GM12878 (cell line): ENCODE measurements around the gene PPFIA3. TPM values are rescaled to one million over a fixed set of nuclear protein-coding genes. Genes with fewer than 3 reads are reported as not detected.

ENCODE experiments used
- CBX5 ChIP-seq: sonication (generic); IDR thresholded peaks from 2 replicates; pipeline ENCODE4 v1.6.1; 2016; ENCODE audit warnings: low read depth, moderate library complexity, mild to moderate bottlenecking, inconsistent platforms
- CTCF ChIP-seq, 3 experiments: IDR thresholded peaks in 2 of 3; conservative IDR thresholded peaks in 1 of 3; 2 replicates each; pipeline ENCODE4 v1.5.1; 2011; ENCODE audit warnings: low read depth in 3 of 3, low read length in 3 of 3, mild to moderate bottlenecking in 3 of 3, control low read depth in 2 of 3, moderate library complexity in 2 of 3, inconsistent platforms in 1 of 3, mixed read lengths in 1 of 3; ENCODE audit not compliant: control insufficient read depth in 2 of 3, insufficient read depth in 1 of 3; ENCODE audit errors: extremely low read depth in 1 of 3
- HCFC1 ChIP-seq: fragments of 150-350 bp; IDR thresholded peaks from 2 replicates; pipeline ENCODE4 v1.6.1; 2014; ENCODE audit warnings: low read length
- MTA2 ChIP-seq: fragments of 450-650 bp; IDR thresholded peaks from 2 replicates; pipeline ENCODE4 v1.6.1; 2016; ENCODE audit warnings: low read depth, mild to moderate bottlenecking, moderate library complexity
- MYC ChIP-seq: IDR thresholded peaks from 2 replicates; pipeline ENCODE4 v1.6.1; 2011; ENCODE audit warnings: mild to moderate bottlenecking, low read length, moderate library complexity, inconsistent platforms; ENCODE audit not compliant: insufficient read depth, insufficient replicate concordance, insufficient read length, severe bottlenecking
- NR2C1 ChIP-seq: fragments of 450-650 bp; IDR thresholded peaks from 2 replicates; pipeline ENCODE4 v1.6.1; 2017; ENCODE audit warnings: antibody characterized with exemption, mild to moderate bottlenecking, moderate library complexity
- PBX3 ChIP-seq: IDR thresholded peaks from 2 replicates; pipeline ENCODE4 v1.6.1; 2011; ENCODE audit warnings: mild to moderate bottlenecking, low read depth, low read length, moderate library complexity; ENCODE audit not compliant: insufficient replicate concordance
- PKNOX1 ChIP-seq: fragments of 450-650 bp; IDR thresholded peaks from 2 replicates; pipeline ENCODE4 v1.6.1; 2016; ENCODE audit warnings: mild to moderate bottlenecking
- POLR2A ChIP-seq: IDR thresholded peaks from 2 replicates; pipeline ENCODE4 v1.6.1; 2011; ENCODE audit warnings: low read depth, mild to moderate bottlenecking, low read length
- PRDM15 ChIP-seq: fragments of 450-650 bp; formaldehyde crosslinking; IDR thresholded peaks from 2 replicates; pipeline ENCODE4 v1.4.0; 2020; ENCODE audit warnings: mild to moderate bottlenecking, moderate library complexity
- RAD21 ChIP-seq: IDR thresholded peaks from 2 replicates; pipeline ENCODE4 v1.6.1; 2011; ENCODE audit warnings: mild to moderate bottlenecking, low read depth, low read length, moderate library complexity; ENCODE audit not compliant: insufficient read depth
- SIX5 ChIP-seq: IDR thresholded peaks from 2 replicates; pipeline ENCODE4 v1.6.1; 2011; ENCODE audit warnings: mild to moderate bottlenecking, low read depth, low read length, moderate library complexity; ENCODE audit not compliant: severe bottlenecking
- SPI1 ChIP-seq: IDR thresholded peaks from 2 replicates; pipeline ENCODE4 v1.6.1; 2011; ENCODE audit warnings: low read depth, mild to moderate bottlenecking, low read length, moderate library complexity, borderline replicate concordance; ENCODE audit not compliant: insufficient read depth
- SREBF1 ChIP-seq: IDR thresholded peaks from 2 replicates; pipeline ENCODE4 v1.6.1; 2012; ENCODE audit warnings: mild to moderate bottlenecking, low read length
- SREBF2 ChIP-seq: IDR thresholded peaks from 2 replicates; pipeline ENCODE4 v1.6.1; 2012; ENCODE audit warnings: mild to moderate bottlenecking, low read length
- TAF1 ChIP-seq: IDR thresholded peaks from 2 replicates; pipeline ENCODE4 v1.6.1; 2011; ENCODE audit warnings: mild to moderate bottlenecking, low read depth, low read length, borderline replicate concordance
- TARDBP ChIP-seq: IDR thresholded peaks from 2 replicates; pipeline ENCODE4 v1.6.1; 2016; ENCODE audit warnings: borderline replicate concordance
- USF2 ChIP-seq: IDR thresholded peaks from 2 replicates; pipeline ENCODE4 v1.6.1; 2011; ENCODE audit warnings: low read depth, low read length, improper control_type of control experiment, borderline replicate concordance
- ZNF274 ChIP-seq: IDR thresholded peaks from one replicate; pipeline ENCODE4 v1.8.0; 2011; ENCODE audit not compliant: insufficient read length, insufficient read depth
- ZZZ3 ChIP-seq: IDR thresholded peaks from 2 replicates; pipeline ENCODE4 v1.6.1; 2011; ENCODE audit warnings: low read depth; ENCODE audit not compliant: control insufficient read depth, insufficient read length
- polyA plus RNA-seq, 11 experiments: library from polyadenylated mRNA; depleted of rRNA in 4 of 11; unstranded in 6 of 11; stranded (reverse) in 5 of 11; fragments of >200 nt; fragmentation: Nextera tagmentation in 4 of 11; fragmentation: Illumina TruSeq in 1 of 11; extraction: Ambion mirVana in 4 of 11; extraction: Trizol in 1 of 11; gene quantifications; 1 replicate in 1 of 11; 2 replicates in 10 of 11; pipeline versions ENCODE4 v1.2.1 to v1.2.3, GENCODE V29; 2011 to 2016; ENCODE audit warnings: inconsistent platforms in 2 of 11, missing spikeins in 2 of 11, low read depth in 1 of 11
- total RNA-seq, 4 experiments: library from RNA; depleted of rRNA in 3 of 4; stranded (reverse); fragments of >200 nt in 3 of 4; fragmentation: Illumina TruSeq in 1 of 4; extraction: Trizol in 1 of 4; gene quantifications; 2 replicates each; pipeline versions ENCODE4 v1.2.1 to v1.2.3, GENCODE V29; 2013 to 2021

Gene PPFIA3
- total and polyA plus RNA-seq, 10 of the 15 experiments (the other 5 are each of a cell fraction or from before 2014, with no cell fraction given) = 0.11 to 1.7 (median 0.73) TPM; not detected in 3

GRCh38 chr19:49114630-49115363, 4.5 kb upstream of the PPFIA3 start (continued):
- no peak for TF ChIP-seq NR2C1
- TF ChIP-seq CTCF (IDR thresholded peaks at IDR 0.05 in 2 of 3, conservative IDR thresholded peaks at IDR 0.05 in 1 of 3; ENCODE audit: control insufficient read depth in 2 of 3, extremely low read depth in 1 of 3, insufficient read depth in 1 of 3, low read depth in 3 of 3, low read length in 3 of 3) = no peak
- peak; percentile 71 for TF ChIP-seq SIX5
- no peak for TF ChIP-seq MYC
- TF ChIP-seq ZNF274 = no peak
- TF ChIP-seq HCFC1 = peak; percentile 70
- no peak for TF ChIP-seq POLR2A
- no peak for TF ChIP-seq ZZZ3
- no peak for TF ChIP-seq MTA2
- TF ChIP-seq RAD21 = no peak
- no peak for TF ChIP-seq PRDM15 (CRISPR knock-in tag)
- no peak for TF ChIP-seq SREBF2
- TF ChIP-seq SREBF1 = no peak
- no peak for TF ChIP-seq SPI1
- TF ChIP-seq PBX3 = no peak
- TF ChIP-seq USF2 = no peak
- TF ChIP-seq TAF1 = no peak
- no peak for TF ChIP-seq TARDBP
- TF ChIP-seq CBX5 = no peak
- no peak for TF ChIP-seq PKNOX1
